IPS-20b (cell line): Measurements from ENCODE around the gene BIRC5.
"Not testable (repeated sequence)": the region's sequence is repeated elsewhere in the genome, so short reads cannot be mapped to it uniquely, and the experiment has no call there.

ENCODE experiments used
- H3K27ac ChIP-seq: one replicate; pipeline ENCODE4 v1.5.1; 2013; ENCODE audit warnings: low read length
- H3K27me3 ChIP-seq: 2 replicates; pipeline ENCODE4 v1.6.1; 2013; ENCODE audit warnings: mild to moderate bottlenecking, low read length, inconsistent platforms; ENCODE audit not compliant: insufficient read depth
- H3K36me3 ChIP-seq: 2 replicates; pipeline ENCODE4 v1.6.1; 2013; ENCODE audit warnings: low read depth, mild to moderate bottlenecking, inconsistent platforms, low read length, moderate library complexity; ENCODE audit not compliant: insufficient read depth
- H3K4me1 ChIP-seq: 2 replicates; pipeline ENCODE4 v1.6.1; 2013; ENCODE audit warnings: mild to moderate bottlenecking, control low read depth, inconsistent platforms, low read length, moderate library complexity; ENCODE audit not compliant: insufficient read depth
- H3K4me3 ChIP-seq: 2 replicates; pipeline ENCODE4 v1.5.1; 2013; ENCODE audit warnings: mild to moderate bottlenecking, low read length, inconsistent platforms
- H3K9ac ChIP-seq: 2 replicates; pipeline ENCODE4 v1.6.1; 2013; ENCODE audit warnings: low read depth, mild to moderate bottlenecking, inconsistent platforms, low read length, moderate library complexity
- H3K9me3 ChIP-seq: 2 replicates; pipeline ENCODE4 v1.6.1; 2013; ENCODE audit warnings: mild to moderate bottlenecking, low read depth, low read length, inconsistent platforms; ENCODE audit not compliant: insufficient read depth

BIRC5 gene

GRCh38 chr17:78214016-78214705, at the start of gene BIRC5:
TSS of gene BIRC5 (plus strand) at chr17:78214253. CDS start at chr17:78214317, 64 bp downstream.
- no peaks in the 10 kb centered on the region for H3K27me3 ChIP-seq
- H3K4me1 ChIP-seq = peaks cover 4% of the 10 kb centered on the region; the same call in 1 of the 2 replicates
- H3K27ac ChIP-seq = peak within 1 kb of the TSS; percentile 18
- H3K36me3 ChIP-seq = peaks cover 22% of the 10 kb centered on the region
- H3K4me3 ChIP-seq = peak within 1 kb of the TSS; percentile 92
- H3K9ac ChIP-seq = peak within 1 kb of the TSS; percentile 85
- no peaks in the 10 kb centered on the region for H3K9me3 ChIP-seq

DNA sequence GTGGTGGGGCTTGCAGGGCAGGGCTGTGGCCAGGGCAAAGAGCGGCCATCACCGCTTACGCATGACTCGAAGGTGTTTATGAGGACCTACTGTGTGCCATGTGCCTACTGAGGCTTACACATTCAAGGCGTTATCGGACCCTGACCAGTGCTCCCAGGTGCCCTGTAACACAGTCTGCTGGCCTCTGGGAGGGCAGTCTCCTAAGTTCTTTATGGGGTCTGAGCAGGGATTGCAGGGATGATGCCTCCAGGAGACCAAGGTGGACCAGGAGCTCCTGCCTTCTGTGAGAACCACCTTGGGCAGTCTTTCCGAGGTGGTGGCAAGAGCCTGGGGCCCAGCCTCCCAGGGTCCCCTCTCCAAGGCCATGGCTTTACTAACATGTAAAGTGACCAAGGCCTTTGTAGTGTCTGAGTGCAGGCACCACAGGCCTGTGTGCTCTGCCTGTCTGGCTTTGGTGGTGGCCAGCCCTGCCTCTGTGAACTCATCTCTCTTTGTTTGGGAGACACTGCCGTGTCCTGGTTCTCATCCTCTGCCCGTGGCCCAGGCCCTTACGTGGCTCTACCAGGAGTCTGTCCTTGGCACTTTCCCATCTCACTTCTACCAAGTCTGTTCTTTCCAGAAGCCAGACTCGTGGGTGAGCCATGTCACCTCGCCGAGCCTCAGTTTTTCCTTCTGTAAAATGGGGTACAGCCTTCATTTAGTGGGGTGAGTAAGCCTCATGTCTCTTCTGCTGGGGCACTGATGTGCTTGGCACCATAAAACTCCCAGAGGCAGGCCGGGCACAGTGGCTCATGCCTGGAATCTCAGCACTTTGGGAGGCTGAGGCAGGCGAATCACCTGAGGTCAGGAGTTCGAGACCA, 49.1 kb upstream of the BIRC5 start:
- no peak overlapping the region for H3K4me3 ChIP-seq
- no peaks in the 10 kb centered on the region for H3K27me3 ChIP-seq
- H3K36me3 ChIP-seq = no peaks in the 10 kb centered on the region
- no peaks in the 10 kb centered on the region for H3K4me1 ChIP-seq
- H3K9ac ChIP-seq = no peak overlapping the region
- H3K9me3 ChIP-seq = no peaks in the 10 kb centered on the region
- no peak overlapping the region for H3K27ac ChIP-seq

DNA sequence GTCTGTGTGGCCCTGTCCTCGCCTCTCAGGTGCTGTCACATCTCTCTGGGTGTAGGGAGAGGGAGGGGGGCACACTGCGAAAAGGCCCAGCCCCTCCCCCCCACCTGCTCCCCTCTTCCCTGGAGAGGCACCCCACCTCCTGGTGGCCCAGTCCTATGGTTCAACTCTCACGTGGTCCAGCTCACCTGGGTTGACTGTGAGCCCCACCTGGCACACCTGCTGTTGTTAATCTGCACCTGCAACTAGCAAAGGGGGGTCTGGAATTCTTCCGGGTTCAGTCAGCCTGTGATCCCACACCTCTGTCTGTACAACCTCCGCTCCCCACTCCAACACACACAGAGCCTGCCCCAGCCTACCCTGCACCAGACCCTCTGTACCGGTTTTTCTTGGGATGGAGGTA, 47.6 kb upstream of the BIRC5 start:
- no peak overlapping the region for H3K9ac ChIP-seq

DNA sequence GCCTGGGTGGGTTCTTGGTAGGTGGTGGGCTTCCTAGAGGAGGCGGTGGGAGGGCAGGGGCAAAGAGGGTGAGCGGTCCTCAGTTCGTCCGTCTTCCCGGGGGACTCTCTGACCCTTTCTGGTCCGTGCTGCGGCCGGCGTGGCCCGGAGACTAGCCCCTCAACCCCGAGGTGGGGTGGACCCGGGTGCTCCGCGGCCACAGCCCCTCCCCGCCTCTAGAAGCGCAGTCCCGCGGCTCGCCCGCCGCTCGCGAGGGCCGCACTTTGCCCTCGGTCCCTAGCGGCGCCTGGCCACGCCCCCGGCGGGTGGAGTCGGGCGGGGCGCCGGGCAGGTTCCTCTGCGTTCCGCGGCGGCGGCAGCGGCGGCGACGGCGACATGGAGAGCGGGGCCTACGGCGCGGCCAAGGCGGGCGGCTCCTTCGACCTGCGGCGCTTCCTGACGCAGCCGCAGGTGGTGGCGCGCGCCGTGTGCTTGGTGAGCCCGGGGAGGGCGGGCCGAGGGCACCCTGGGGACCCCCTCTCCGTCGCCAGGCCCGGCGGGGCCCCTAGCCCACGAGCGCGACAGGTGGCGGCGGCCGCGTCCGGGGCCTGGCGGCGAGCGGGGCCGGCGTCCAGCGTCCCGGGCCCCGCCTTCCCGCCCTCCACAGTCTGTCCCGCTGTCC, 45.7 kb upstream of the BIRC5 start, which contains the start of gene SYNGR2:
SYNGR2 (plus strand) TSS at position 340 of the 661 bp plus-strand sequence; CDS start at position 376, 36 bp downstream.
- peak within 1 kb of the TSS; percentile 37; the same call in 1 of the 2 replicates for H3K9ac ChIP-seq
- H3K36me3 ChIP-seq = peaks cover 5% of the 10 kb centered on the region; the same call in 1 of the 2 replicates
- H3K4me3 ChIP-seq = peak within 1 kb of the TSS; percentile 69
- peaks cover 11% of the 10 kb centered on the region for H3K4me1 ChIP-seq
- no peaks in the 10 kb centered on the region for H3K9me3 ChIP-seq
- no peaks in the 10 kb centered on the region for H3K27me3 ChIP-seq
- no peak within 1 kb of the TSS for H3K27ac ChIP-seq

More for the DNA sequence above, 47.6 kb upstream of the BIRC5 start:
- Histone ChIP-seq H3K4me3 (no peak overlapping the region), H3K36me3 (no peaks in the 10 kb centered on the region), H3K4me1 (no peaks in the 10 kb centered on the region), H3K27me3 (no peaks in the 10 kb centered on the region), H3K9me3 (no peaks in the 10 kb centered on the region), H3K27ac (no peak overlapping the region)

GRCh38 chr17:78168903-78169793, 44.9 kb upstream of the BIRC5 start:
- Histone ChIP-seq H3K9me3 (no peaks in the 10 kb centered on the region), H3K27me3 (no peaks in the 10 kb centered on the region), H3K4me3 (peak overlapping the region; percentile 69), H3K9ac (peak overlapping the region; percentile 27; the same call in 1 of the 2 replicates), H3K27ac (no peak overlapping the region), H3K4me1 (peaks cover 11% of the 10 kb centered on the region), H3K36me3 (peaks cover 13% of the 10 kb centered on the region)

GRCh38 chr17:78170692-78171590, 43.1 kb upstream of the BIRC5 start:
- H3K9me3 ChIP-seq = no peaks in the 10 kb centered on the region
- H3K4me1 ChIP-seq = peaks cover 11% of the 10 kb centered on the region
- H3K27me3 ChIP-seq = no peaks in the 10 kb centered on the region
- peaks cover 30% of the 10 kb centered on the region for H3K36me3 ChIP-seq
- H3K4me3 ChIP-seq = no peak overlapping the region
- no peak overlapping the region for H3K27ac ChIP-seq
- no peak overlapping the region for H3K9ac ChIP-seq

- H3K27me3 ChIP-seq, H3K9me3 ChIP-seq, H3K4me3 ChIP-seq, H3K9ac ChIP-seq, H3K27ac ChIP-seq: not testable (repeated sequence)
- peaks cover 12% of the 10 kb centered on the region for H3K4me1 ChIP-seq
- H3K36me3 ChIP-seq = peaks cover 36% of the 10 kb centered on the region
Measured at GRCh38 chr17:78171591-78172248, 42.3 kb upstream of the BIRC5 start.

DNA sequence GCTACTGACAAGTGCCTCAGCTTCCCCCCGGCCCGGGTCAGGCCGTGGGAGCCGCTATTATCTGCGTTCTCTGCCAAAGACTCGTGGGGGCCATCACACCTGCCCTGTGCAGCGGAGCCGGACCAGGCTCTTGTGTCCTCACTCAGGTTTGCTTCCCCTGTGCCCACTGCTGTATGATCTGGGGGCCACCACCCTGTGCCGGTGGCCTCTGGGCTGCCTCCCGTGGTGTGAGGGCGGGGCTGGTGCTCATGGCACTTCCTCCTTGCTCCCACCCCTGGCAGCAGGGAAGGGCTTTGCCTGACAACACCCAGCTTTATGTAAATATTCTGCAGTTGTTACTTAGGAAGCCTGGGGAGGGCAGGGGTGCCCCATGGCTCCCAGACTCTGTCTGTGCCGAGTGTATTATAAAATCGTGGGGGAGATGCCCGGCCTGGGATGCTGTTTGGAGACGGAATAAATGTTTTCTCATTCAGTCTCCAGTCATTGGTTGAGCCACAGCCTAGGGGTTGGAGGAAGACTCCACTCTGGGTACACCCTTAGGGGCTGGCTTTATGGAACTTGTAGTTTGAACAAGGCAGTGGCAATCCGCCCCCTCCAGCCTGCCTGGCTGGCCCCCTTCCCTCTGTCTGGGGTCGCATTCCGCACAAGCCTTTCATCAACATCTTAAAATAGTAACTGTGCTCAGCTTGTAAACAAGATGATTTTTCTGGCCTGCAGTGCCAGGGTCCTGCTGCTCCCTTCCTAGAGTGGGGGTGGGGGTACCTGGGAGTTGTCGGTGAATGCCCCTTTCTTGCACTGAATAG, 41.6 kb upstream of the BIRC5 start:
- Histone ChIP-seq H3K9ac (peak overlapping the region; percentile 20; the same call in 1 of the 2 replicates), H3K27ac (no peak overlapping the region), H3K4me1 (peaks cover 15% of the 10 kb centered on the region), H3K4me3 (no peak overlapping the region), H3K27me3 (no peaks in the 10 kb centered on the region), H3K36me3 (peaks cover 43% of the 10 kb centered on the region), H3K9me3 (no peaks in the 10 kb centered on the region)

- H3K27me3 ChIP-seq = no peaks in the 10 kb centered on the region
- H3K27ac ChIP-seq = no peak overlapping the region
- no peak overlapping the region for H3K9ac ChIP-seq
- H3K9me3 ChIP-seq = no peaks in the 10 kb centered on the region
- H3K36me3 ChIP-seq = peaks cover 47% of the 10 kb centered on the region
- H3K4me3 ChIP-seq = no peak overlapping the region
- peaks cover 15% of the 10 kb centered on the region for H3K4me1 ChIP-seq
Measured at GRCh38 chr17:78173097-78173715, 40.8 kb upstream of the BIRC5 start.
